Measurements from ENCODE around the gene INSC. TPM values are rescaled to one million over a fixed set of nuclear protein-coding genes. Genes with fewer than 3 reads are reported as not detected.
"Not testable (repeated sequence)": the region's sequence is repeated elsewhere in the genome, so short reads cannot be mapped to it uniquely, and the experiment has no call there.

INSC gene
- 1 to 10 TPM in 1 of 2 donors, under 1 TPM in 1; 0.52 to 3.6 TPM for total RNA-seq

- no peaks in the 10 kb centered on the region for H3K9me3 ChIP-seq
- ATAC-seq (peak; percentile 56), DNase-seq (peak in 2 of 4 donors; percentile 29 to 34)
- intact Hi-C loops (cut with DNase I) = no loop called here
- H3K4me1 ChIP-seq = peaks cover 4% of the 10 kb centered on the region
- H3K27ac ChIP-seq = no peak within 1 kb of the TSS
- H3K36me3 ChIP-seq (replicated peaks in 1 of 2; ENCODE audit: insufficient read depth in 1 of 2, low read depth in 2 of 2) = no peaks in the 10 kb centered on the region
- 14 to 21% methylated on average over 28 to 42 of the region's 50 CpGs for WGBS, 2 donors
- TF ChIP-seq CTCF (IDR thresholded peaks at IDR 0.05) (no peak), POLR2A (IDR thresholded peaks at IDR 0.05) (no peak)
- H3K27me3 ChIP-seq = no peaks in the 10 kb centered on the region
- no peak within 1 kb of the TSS for H3K4me3 ChIP-seq
Measured at GRCh38 chr11:15114501-15115475, at the start of gene INSC. Gene INSC, plus strand, starts transcription at chr11:15114923. Its CDS starts 34,252 bp downstream, at chr11:15149175.

- DNase-seq; H3K36me3 ChIP-seq (replicated peaks in 1 of 2; ENCODE audit: insufficient read depth in 1 of 2, low read depth in 2 of 2); H3K27me3 ChIP-seq; ATAC-seq; H3K4me3 ChIP-seq; H3K27ac ChIP-seq; H3K9me3 ChIP-seq: not testable (repeated sequence)
- peaks cover 22% of the 10 kb centered on the region for H3K4me1 ChIP-seq
- intact Hi-C loops (cut with DNase I) = loop anchor here (10.0 kb wide), 3 partner anchors 95 to 285 kb away; partner anchors contain the start of gene CALCA
- WGBS, 2 donors = 82 to 85% methylated on average over 7 of the region's 7 CpGs
Measured at GRCh38 chr11:15069751-15070150, 45.0 kb upstream of the INSC start.

GRCh38 chr11:15071556-15072255 lies 43.0 kb upstream of the INSC start:
- Histone ChIP-seq H3K36me3 (replicated peaks in 1 of 2; ENCODE audit: insufficient read depth in 1 of 2, low read depth in 2 of 2) (no peaks in the 10 kb centered on the region), H3K9me3 (no peaks in the 10 kb centered on the region), H3K4me3 (no peak overlapping the region), H3K4me1 (peaks cover 23% of the 10 kb centered on the region), H3K27ac (no peak overlapping the region), H3K27me3 (no peaks in the 10 kb centered on the region)
- DNase-seq = no peak
- TF ChIP-seq POLR2A (IDR thresholded peaks at IDR 0.05) (no peak), CTCF (IDR thresholded peaks at IDR 0.05) (no peak)
- ATAC-seq = no peak
- WGBS, 2 donors = 92 to 93% methylated on average over 22 to 32 of the region's 32 CpGs
- intact Hi-C loops (cut with DNase I) = loop anchor here (10.0 kb wide), 3 partner anchors 97 to 287 kb away; partner anchors contain the start of gene CALCA

GRCh38 chr11:15072551-15073143 lies 42.1 kb upstream of the INSC start:
- TF ChIP-seq CTCF (IDR thresholded peaks at IDR 0.05) = no peak
- TF ChIP-seq POLR2A (IDR thresholded peaks at IDR 0.05) = no peak
- intact Hi-C loops (cut with DNase I) = loop anchor here (10.0 kb wide), 3 partner anchors 98 to 288 kb away; partner anchors contain the start of gene CALCA
- Histone ChIP-seq H3K4me3 (no peak overlapping the region), H3K4me1 (peaks cover 23% of the 10 kb centered on the region), H3K36me3 (replicated peaks in 1 of 2; ENCODE audit: insufficient read depth in 1 of 2, low read depth in 2 of 2) (no peaks in the 10 kb centered on the region), H3K9me3 (no peaks in the 10 kb centered on the region), H3K27ac (no peak overlapping the region), H3K27me3 (no peaks in the 10 kb centered on the region)
- WGBS, 2 donors = 64 to 69% methylated on average over 23 of the region's 23 CpGs
- DNase-seq (no peak), ATAC-seq (no peak)

Measured in body of pancreas (tissue), 4 donors.